ENCODE results near the gene RCL1.
A peak's percentile ranks its signal among the peaks of the same experiment; 100 is the strongest.

RCL1 gene

DNA sequence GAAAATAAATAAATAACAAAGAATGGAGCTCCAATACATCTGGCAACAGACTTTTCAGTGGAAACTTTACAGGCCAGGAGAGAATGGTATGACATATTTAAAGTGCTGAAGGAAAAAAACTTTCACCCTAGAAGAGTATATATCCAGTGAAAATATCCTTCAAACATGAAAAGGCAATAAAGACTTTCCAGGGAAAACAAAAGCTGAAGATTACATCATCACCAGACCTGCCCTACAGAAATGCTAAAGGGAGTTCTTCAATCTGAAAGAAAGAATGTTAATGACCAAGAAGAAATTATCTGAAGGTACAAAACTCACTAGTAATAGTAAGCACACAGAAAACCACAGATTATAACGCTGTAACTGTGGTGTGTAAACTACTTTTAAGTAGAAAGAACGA lies 8.3 kb upstream of the RCL1 start:
- no peak for DNase-seq (ENCODE audit: low read depth in 2 of 2)
- H3K4me3 ChIP-seq (replicated peaks in 1 of 2; ENCODE audit: low read depth in 2 of 2, low read length in 2 of 2) = no peak overlapping the region
- TF ChIP-seq, protein P1, sequence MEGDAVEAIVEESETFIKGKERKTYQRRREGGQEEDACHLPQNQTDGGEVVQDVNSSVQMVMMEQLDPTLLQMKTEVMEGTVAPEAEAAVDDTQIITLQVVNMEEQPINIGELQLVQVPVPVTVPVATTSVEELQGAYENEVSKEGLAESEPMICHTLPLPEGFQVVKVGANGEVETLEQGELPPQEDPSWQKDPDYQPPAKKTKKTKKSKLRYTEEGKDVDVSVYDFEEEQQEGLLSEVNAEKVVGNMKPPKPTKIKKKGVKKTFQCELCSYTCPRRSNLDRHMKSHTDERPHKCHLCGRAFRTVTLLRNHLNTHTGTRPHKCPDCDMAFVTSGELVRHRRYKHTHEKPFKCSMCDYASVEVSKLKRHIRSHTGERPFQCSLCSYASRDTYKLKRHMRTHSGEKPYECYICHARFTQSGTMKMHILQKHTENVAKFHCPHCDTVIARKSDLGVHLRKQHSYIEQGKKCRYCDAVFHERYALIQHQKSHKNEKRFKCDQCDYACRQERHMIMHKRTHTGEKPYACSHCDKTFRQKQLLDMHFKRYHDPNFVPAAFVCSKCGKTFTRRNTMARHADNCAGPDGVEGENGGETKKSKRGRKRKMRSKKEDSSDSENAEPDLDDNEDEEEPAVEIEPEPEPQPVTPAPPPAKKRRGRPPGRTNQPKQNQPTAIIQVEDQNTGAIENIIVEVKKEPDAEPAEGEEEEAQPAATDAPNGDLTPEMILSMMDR (IDR thresholded peaks at IDR 0.05; ENCODE audit: low read depth, low read length) = no peak

DNA sequence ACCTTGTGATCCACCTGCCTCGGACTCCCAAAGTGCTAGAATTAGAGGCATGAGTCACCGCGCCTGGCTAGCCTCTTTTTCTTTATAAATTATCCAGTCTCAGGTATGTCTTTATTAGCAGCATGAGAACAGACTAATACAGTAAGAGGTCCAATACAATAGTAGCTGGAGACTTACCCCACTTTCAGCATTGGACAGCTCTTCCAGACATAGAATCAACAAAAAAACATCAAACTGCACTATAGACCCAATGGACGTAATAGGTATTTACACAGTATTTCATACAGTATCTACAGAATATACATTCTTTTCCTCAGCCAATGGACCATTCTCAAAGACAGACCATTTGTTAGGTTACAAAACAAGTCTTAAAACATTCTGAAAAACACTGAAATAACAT lies 6.1 kb upstream of the RCL1 start:
- no peak overlapping the region for H3K4me3 ChIP-seq (replicated peaks in 1 of 2; ENCODE audit: low read depth in 2 of 2, low read length in 2 of 2)
- no peak for DNase-seq (ENCODE audit: low read depth in 2 of 2)
- TF ChIP-seq, protein P1 (IDR thresholded peaks at IDR 0.05; ENCODE audit: low read depth, low read length) = no peak

DNA sequence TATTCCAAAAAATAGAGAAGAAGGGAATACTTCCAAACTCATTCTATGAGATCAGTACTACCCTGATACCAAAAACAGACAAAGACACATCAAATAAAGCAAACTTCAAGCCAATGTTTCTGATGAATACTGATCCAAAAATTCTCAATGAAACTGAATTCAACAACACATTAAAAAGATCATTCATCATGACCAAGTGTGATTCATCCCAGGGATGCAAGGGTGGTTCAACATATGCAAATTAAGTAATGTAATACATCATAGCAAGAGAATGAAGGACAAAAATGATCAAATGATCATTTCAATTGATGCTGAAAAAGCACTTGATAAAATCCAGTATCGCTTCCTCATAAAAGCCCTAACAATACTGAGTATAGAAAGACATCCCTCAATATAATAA lies 4.9 kb upstream of the RCL1 start:
- H3K4me3 ChIP-seq (replicated peaks in 1 of 2; ENCODE audit: low read depth in 2 of 2, low read length in 2 of 2) = no peak overlapping the region
- no peak for DNase-seq (ENCODE audit: low read depth in 2 of 2)
- TF ChIP-seq, protein P1 (IDR thresholded peaks at IDR 0.05; ENCODE audit: low read depth, low read length) = no peak

DNA sequence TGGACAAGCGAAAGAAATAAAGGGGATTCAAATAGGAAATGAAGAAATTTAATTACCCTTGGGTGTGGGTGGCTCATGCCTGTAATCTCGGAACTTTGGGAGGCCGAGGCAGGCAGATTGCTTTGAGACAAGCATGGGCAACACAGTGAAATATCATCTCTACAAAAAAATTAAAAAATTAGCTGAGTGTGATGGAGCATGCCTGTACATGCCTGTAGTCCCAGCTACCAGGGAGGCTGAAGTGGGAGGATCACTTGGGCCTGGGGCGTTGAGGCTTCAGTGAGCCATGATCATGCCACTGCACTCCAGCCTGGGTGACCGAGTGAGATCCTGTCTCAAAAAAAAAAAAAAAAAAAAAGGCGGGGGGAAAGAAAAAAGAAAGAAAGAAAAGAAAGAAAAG lies 4.0 kb upstream of the RCL1 start:
- H3K4me3 ChIP-seq (replicated peaks in 1 of 2; ENCODE audit: low read depth in 2 of 2, low read length in 2 of 2) = no peak overlapping the region
- TF ChIP-seq, protein P1 (IDR thresholded peaks at IDR 0.05; ENCODE audit: low read depth, low read length) = no peak
- DNase-seq (ENCODE audit: low read depth in 2 of 2) = no peak

DNA sequence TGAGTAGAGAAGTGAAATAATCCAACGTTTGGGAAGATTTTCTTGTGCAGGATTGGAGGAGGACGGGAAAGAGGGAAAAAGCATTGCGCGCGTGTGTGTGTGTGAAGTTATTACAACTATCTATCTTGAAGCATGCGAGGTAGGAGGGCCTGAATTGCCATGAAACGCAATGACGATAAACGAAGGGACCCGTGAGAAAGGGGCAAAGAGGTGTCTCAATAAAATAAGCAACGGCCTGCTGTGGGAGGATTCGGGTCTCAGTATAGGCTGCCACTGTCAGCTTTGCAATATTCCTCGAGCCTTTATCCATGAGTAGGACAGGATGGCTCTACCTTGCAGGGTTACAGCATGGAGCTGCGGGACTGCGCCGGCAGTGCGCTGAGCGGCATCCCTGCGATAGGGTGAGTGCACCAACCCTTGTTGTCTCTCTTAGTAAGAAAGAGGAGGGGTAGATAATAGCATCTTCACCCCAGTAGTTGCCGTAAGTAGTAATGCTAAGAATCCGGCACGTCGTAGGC lies 631 bp upstream of the RCL1 start:
- DNase-seq (ENCODE audit: low read depth in 2 of 2) = no peak
- H3K4me3 ChIP-seq (replicated peaks in 1 of 2; ENCODE audit: low read depth in 2 of 2, low read length in 2 of 2) = peak overlapping the region; percentile 63
- TF ChIP-seq, protein P1 (IDR thresholded peaks at IDR 0.05; ENCODE audit: low read depth, low read length) = no peak

- DNase-seq (ENCODE audit: low read depth in 2 of 2) = no peak
- TF ChIP-seq, protein P1 (IDR thresholded peaks at IDR 0.05; ENCODE audit: low read depth, low read length) = no peak
- peak overlapping the region; percentile 92 to 93 for H3K4me3 ChIP-seq (replicated peaks in 1 of 2; ENCODE audit: low read depth in 2 of 2, low read length in 2 of 2)
These were observed 983 bp downstream of the RCL1 start for GRCh38 chr9:4793459-4794395.
